ENCODE measurements around the gene PSMA6.
"Not testable (repeated sequence)": the region's sequence is repeated elsewhere in the genome, so short reads cannot be mapped to it uniquely, and the experiment has no call there.

Gene PSMA6

DNA sequence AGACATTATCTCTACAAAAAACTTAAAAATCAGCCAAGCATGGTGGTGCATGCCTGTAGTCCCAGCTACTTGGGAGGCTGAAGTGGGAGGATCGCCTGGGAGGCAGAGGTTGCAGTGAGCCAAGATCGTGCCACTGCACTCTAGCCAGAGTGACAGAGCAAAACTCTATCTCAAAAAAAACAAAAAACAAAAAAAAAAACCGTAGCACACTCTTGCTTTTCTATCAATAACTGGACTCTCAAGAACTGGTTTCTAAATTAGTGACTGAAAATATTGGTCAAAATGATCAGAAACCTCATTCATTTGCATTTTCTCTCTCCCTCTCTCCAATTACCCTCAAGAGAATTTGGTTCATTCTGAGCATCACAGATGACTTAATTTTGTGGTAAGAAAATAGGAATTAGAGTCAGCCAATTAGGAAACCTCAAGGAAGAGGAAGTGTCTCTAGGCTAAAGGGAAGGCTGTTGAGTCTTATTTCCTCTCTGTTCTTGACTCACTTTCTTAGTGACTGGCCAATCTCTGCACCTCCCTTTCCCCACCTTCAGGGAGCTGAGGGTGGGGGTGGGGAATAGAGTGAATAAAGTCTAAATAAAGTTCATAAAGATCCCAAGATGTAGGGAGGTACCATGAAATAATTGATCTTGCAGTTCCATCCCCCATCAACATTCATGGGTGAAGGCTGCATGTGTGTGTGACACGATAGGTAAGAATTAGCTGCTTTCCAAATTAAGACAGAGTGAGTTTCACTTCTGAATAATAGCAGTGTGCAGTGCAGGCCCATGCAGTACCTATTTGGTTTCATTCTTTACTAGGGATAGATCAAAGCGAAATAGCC lies 6.8 kb upstream of the PSMA6 start:
- no peak for DNase-seq (ENCODE audit: low spot score)

GRCh38 chr14:35286003-35286600 lies 6.1 kb upstream of the PSMA6 start:
- no peak for DNase-seq (ENCODE audit: low spot score)

GRCh38 chr14:35286707-35287106 lies 5.5 kb upstream of the PSMA6 start:
- no peak for DNase-seq (ENCODE audit: low spot score)

DNA sequence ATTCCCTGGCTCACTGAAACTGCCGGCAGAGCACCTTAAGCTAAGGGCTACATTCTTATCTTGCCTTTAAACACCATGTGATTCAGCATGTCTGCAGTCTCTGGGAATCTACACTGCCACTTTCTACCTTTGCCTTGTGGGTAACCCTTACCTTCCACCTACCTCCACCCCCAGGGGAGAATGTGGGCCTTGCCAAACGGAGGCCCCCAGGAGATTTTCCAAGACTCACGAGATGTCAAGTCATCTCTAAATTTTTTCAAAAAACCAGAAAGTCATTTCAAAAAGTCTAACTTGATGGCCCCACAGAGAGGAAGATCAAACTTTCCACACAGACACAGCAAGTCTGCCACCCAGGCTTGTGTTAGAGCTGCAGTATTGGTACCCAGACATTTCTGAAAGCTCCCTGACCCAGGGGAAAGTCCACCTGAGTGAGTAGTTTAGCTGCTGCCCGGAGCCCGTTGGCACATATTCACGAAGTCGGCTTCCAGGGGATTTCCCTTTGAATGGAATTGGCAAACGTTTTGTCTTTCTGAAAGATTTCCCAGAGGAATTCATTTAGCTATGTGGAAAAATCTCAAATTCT lies 4.7 kb upstream of the PSMA6 start:
- DNase-seq (ENCODE audit: low spot score), result no peak

DNA sequence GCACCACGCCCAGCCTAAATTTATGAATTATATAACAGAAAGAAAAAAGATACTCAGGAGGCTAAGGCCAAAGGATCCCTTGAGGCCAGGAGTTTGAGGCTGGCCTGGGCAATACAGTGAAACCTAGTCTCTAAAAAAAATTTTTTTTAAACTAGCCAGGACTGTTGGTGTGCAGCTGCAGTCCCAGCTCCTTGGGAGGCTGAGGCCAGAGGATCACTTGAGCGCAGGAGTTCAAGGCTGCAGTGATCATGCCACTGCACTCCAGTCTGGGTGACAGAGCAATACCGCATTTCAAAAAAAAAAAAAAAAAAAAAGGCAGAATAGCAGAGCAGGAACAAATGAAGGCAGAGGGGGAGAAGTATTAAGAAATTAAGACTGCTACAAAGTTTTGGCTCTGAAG lies 2.6 kb upstream of the PSMA6 start:
- no peak for DNase-seq (ENCODE audit: low spot score)

- no peak for DNase-seq (ENCODE audit: low spot score)
Observed at GRCh38 chr14:35292770-35293561, 784 bp downstream of the PSMA6 start.

- no peak for DNase-seq (ENCODE audit: low spot score)
Observed at GRCh38 chr14:35295845-35296161, 3.6 kb downstream of the PSMA6 start.

GRCh38 chr14:35296545-35296944 lies 4.4 kb downstream of the PSMA6 start:
- DNase-seq (ENCODE audit: low spot score), result no peak

- no peak for DNase-seq (ENCODE audit: low spot score)
Observed at GRCh38 chr14:35297706-35298105, 5.5 kb downstream of the PSMA6 start.

DNA sequence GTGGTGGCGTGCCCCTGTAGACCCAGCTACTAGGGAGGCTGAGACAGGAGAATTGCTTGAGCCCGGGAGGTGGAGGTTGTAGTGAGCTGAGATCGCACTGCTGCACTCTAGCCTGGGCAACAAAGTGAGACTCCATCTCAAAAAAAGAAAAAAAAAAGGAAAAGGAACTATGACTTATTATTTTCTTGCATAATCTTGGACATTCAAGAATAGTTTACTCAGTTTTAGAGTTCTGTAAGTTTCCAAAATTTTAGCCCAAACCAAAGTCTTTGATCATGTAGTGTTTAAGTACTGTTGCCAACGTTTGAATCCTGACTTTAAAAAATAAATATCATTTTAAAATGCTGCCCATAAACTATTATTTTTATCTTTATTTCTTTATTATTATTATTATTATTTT lies 6.2 kb downstream of the PSMA6 start:
- DNase-seq (ENCODE audit: low spot score), result no peak

- no peak for DNase-seq (ENCODE audit: low spot score)
Observed at GRCh38 chr14:35299708-35300107, 7.5 kb downstream of the PSMA6 start.

DNA sequence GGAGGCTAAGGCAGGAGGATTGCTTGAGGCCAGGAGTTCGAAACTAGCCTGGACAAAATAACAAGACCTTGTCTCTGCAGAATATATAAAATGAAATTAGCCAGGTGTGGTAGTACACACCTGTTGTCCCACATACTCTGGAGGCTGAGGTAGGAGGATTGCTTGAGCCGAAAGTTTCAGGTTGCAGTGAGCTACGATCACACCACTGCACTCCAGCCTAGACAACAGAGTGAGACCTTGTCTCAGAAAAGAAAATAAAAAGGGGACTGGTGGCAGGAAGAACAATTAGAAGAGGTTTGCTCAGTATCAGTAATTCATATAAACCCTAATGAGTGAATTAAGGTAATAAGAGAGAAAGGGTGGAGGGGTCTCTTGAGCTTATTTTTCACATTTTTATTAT lies 8.0 kb downstream of the PSMA6 start:
- no peak for DNase-seq (ENCODE audit: low spot score)

DNA sequence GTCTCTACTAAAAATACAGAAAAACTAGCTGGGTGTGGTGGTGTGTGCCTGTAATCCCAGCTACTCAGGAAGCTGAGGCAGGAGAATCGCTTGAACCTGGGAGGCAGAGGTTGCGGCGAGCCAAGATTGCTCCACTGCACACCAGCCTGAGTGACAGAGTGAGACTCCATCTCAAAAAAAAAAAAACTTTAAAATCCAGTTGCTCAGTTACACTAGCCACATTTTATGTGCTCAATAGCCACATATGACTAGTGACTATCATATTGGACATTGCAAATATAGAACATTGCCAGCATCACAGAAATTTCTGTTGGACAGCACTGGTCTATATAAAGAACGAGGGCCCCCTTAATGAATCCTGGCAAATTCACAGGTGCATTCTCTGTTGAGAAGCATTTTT lies 9.2 kb downstream of the PSMA6 start:
- not testable (repeated sequence) for DNase-seq (ENCODE audit: low spot score)

DNA sequence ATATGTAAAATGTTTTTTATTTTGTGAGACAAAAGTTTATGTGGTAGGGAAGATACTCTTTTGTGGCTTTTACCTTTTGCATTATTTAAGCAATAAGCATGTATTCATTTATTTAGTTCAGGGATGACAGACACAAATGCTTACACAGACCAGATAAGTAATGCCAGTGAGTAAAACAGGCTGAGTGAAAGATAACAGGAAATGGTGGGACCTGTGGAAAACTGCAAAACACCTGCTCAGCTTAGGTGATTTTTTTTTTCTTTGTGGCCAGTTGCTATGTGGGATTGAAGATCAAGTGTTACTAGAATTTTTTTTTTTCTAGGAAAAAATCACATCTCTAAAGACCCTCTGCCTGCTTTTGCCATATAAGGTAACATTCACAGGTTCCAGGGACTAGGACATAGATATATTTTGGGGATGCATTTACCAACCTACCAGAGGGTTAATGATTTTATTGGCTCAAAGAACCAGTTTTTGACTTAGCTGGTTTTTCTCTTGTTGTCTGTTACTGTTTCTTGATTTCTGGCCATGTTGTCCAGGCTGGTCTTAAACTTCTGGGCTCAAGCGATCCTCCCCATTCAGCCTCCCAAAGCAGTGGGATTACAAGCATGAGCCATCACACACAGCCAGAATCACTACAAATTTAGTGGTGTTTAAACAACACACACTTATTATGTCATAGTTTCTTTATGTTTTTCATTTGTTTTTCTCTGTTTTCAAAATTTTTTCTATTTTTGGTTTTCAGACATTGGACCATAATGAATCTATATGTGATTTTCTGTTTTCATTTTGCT lies 9.8 kb downstream of the PSMA6 start:
- no peak for DNase-seq (ENCODE audit: low spot score)

DNA sequence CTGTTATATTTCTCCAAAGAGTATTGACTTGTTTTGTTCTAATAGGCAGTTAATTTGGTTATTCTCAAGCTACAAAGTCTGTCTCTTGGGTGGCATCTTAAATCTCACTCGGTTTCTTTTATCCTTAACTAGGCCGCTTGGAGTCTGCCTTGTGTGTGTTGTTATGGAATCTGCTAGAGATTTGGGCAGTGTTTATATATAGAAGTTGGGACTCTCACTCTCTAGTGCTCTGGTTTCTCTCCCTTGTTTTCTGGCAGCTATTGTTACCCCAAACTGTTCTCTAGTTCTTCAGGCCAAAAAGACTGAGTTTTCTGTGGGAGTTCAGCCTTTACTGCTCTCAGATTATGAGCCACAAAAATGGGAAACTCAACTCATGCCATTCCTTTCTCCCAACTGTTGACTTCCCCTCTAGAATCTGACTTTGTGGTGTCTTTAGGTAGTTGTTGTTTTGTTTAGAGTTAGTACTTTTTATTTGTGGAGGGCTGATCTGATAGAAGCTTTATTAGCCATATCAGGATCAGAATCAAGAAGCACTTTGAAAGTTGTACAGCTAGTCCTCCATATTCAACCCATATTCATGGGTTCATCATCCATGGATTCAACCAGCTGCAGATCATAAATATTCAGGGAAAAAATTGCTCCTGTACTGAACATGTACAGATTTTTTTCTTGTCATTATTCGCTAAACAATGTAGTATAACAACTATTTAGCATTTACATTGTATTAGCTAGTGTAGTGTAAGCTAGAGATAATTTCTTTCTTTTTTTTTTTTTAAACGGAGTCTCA lies 11.2 kb downstream of the PSMA6 start:
- no peak for DNase-seq (ENCODE audit: low spot score)

- DNase-seq (ENCODE audit: low spot score), result no peak
Observed at GRCh38 chr14:35304812-35305462, 12.8 kb downstream of the PSMA6 start.

- DNase-seq (ENCODE audit: low spot score), result no peak
Observed at GRCh38 chr14:35305633-35306032, 13.5 kb downstream of the PSMA6 start.

- DNase-seq (ENCODE audit: low spot score), result no peak
Observed at GRCh38 chr14:35306114-35306513, 13.9 kb downstream of the PSMA6 start.

DNA sequence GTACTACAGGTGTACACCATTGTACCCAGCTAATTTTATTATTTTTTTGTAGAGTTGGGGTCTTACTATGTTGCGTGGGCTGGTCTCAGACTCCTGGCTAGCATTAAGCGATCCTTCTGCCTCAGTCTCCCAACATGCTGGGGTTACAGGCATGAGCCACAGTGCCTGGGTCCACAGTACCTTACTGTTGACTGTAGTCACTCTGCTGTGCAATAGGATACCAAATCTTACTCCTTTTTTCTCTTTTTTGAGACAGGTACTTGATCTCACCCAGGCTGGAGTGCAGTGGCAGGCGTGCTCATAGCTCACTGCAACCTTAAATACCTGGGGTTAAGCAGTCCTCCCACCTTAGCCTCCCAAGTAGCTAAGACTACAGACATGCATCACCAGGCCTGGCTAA lies 25.6 kb downstream of the PSMA6 start:
- no peak for DNase-seq (ENCODE audit: low spot score)

DNA sequence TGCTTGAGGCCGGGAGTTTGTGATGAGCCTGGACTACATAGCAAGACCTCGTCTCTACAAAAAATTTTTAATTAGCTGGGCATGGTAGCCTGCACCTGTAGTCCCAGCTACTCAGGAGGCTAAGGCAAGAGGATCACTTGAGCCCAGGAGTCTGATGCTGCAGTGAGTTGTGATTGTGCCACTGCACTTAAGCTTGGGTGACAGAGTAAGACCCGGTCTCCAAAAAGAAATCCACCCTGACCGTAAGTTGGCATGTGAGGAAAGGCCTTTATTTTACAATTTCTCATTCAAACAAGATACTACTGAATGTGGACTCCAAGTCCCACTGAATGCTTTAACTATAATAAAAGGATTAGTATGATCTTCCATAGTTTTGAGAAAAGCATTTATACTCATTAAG lies 27.3 kb downstream of the PSMA6 start:
- DNase-seq (ENCODE audit: low spot score), result no peak

GRCh38 chr14:35320472-35320871 lies 28.3 kb downstream of the PSMA6 start:
- no peak for DNase-seq (ENCODE audit: low spot score)
